Measurements from ENCODE around the gene SUCLG2. TPM values are rescaled to one million over a fixed set of nuclear protein-coding genes. Genes with fewer than 3 reads are reported as not detected.

The SUCLG2 gene
- total RNA-seq, 1 experiment from 2014 or later, result 39.6 TPM

DNA sequence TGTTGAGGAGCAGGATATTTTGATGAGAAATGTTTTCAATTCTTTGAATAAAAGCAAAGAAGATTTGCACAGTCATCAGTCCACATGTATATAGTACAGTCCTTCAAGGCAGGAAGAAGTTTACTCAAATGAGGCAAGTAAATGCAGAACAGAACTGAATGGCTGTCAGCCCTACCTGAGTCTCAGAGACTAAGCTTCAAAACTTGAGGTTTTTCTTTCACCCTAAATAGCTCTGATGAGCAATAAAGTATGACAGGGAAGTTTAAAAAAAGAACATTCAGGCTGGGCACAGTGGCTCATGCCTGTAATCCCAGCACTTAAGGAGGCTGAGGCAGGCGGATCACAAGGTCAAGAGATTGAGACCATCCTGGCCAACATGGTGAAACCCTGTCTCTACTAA is 232.5 kb downstream of the SUCLG2 start:
- H3K4me3 ChIP-seq, result no peak overlapping the region
- no peaks in the 10 kb centered on the region for H3K9me3 ChIP-seq
- DNase-seq, result no peak
- no peaks in the 10 kb centered on the region for H3K27me3 ChIP-seq
- H3K36me3 ChIP-seq, result no peaks in the 10 kb centered on the region

DNA sequence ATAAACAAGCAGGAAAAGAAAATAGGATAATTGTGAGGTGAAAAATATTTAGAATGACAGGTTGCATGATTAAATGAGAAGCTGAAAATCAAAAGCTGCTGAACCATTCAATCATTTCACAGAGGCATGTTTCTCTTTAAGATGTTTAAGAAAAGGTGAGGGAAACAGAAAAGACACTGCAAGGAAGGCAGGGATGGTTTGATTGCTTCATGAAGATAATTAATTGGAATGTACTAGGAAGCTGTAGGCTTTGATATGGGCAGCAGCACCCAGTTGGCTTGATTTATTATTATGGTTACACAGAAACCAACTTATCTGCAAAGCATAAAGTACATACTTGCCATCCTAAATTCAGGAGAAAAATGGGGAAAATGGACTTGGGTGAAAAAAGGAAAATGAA is 234.6 kb downstream of the SUCLG2 start:
- DNase-seq, result no peak
- H3K9me3 ChIP-seq, result no peaks in the 10 kb centered on the region
- H3K4me3 ChIP-seq, result no peak overlapping the region
- H3K27me3 ChIP-seq, result no peaks in the 10 kb centered on the region
- no peaks in the 10 kb centered on the region for H3K36me3 ChIP-seq

DNA sequence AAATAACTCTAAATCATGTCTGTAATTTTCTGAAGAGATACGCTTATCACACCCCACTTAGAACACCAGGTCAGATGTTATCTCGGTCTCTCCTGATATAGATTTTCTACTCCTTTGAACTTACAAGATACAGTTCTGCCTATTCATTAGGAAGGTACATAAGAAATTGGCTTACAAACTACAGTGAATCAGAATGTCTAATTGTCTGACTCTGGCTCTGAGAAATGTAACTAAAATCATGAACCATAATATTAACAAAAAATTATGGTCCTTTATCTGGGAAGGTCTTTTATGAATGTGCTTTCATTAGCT is 235.2 kb downstream of the SUCLG2 start:
- Histone ChIP-seq H3K9me3 (no peaks in the 10 kb centered on the region), H3K36me3 (no peaks in the 10 kb centered on the region), H3K27me3 (no peaks in the 10 kb centered on the region), H3K4me3 (no peak overlapping the region)
- DNase-seq, result no peak

DNA sequence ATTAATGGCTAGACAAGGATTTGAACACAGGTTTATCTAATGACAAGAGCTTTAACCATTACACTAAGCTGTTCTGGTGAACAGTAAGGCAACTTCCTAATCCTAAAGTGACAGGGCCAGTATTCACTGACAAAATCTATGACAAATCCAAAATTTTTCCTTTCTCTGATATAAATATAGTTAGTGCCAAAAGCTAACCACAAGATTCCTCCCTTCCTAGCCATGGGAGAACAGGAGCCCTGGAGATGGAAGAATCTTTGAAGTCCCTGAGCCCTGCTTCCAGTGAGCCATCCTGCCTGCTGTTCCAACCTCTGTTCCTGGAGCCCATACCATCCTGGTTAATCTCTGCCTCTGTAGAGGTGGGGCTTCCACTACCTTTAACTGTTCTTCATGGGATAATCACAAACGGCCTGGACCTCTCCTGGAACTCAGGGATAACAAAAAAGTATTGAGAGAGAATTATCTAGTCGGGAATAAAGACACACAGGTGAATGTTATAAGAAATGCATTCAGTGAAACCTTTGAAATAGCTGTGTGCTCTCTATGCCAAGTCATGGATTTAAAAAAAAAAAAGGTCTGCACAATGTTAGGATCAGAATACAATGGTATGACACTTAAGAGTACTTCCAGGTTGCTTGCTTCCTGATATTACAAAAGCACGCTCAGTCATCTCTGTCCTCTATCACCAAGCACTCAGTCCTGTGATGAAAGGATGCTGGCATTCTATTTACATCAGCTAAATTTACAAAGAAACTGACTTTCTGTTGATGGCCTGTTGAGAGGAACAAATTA is 235.8 kb downstream of the SUCLG2 start:
- no peak for DNase-seq
- no peak overlapping the region for H3K4me3 ChIP-seq
- no peaks in the 10 kb centered on the region for H3K36me3 ChIP-seq
- H3K9me3 ChIP-seq, result no peaks in the 10 kb centered on the region
- no peaks in the 10 kb centered on the region for H3K27me3 ChIP-seq

DNA sequence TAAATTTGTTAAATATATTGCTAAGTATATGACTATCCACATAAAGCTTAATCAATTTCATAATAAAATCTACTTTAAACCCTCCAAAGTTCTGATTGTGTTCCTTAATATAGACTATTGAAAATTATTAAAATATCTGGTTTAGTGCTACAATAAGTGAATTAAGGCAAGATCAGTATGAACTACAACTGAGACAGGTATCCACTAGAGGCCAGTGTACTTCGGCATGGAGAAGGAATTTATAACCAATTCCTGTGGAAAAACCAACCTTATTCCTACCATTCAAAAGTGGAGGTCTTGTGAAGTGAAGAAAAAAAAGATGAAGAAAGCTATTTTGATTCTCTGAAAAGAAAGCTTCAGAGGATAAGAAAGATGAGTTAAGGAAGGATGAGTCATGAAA is 237.7 kb downstream of the SUCLG2 start:
- Histone ChIP-seq H3K4me3 (no peak overlapping the region), H3K9me3 (no peaks in the 10 kb centered on the region), H3K36me3 (no peaks in the 10 kb centered on the region), H3K27me3 (no peaks in the 10 kb centered on the region)
- no peak for DNase-seq

DNA sequence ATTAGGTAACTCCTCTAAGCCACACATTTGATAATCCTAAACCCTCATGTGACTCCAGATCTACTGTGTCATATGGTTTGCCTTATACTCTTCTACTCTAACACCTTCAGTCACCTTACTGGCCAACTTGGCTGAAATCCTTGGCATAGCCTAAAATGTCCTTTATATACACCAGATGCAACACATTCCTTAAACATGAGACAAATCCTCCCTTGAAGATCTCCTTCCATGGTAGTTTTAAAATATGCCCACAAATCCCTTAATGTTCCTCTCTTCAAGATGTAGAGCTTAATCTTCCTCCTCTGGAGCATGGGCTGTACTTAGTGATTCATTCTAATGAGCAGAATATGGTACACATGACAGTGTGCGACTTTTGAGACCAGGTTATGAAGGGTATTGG is 238.9 kb downstream of the SUCLG2 start:
- DNase-seq, result no peak
- Histone ChIP-seq H3K27me3 (no peaks in the 10 kb centered on the region), H3K4me3 (no peak overlapping the region), H3K9me3 (no peaks in the 10 kb centered on the region), H3K36me3 (no peaks in the 10 kb centered on the region)

DNA sequence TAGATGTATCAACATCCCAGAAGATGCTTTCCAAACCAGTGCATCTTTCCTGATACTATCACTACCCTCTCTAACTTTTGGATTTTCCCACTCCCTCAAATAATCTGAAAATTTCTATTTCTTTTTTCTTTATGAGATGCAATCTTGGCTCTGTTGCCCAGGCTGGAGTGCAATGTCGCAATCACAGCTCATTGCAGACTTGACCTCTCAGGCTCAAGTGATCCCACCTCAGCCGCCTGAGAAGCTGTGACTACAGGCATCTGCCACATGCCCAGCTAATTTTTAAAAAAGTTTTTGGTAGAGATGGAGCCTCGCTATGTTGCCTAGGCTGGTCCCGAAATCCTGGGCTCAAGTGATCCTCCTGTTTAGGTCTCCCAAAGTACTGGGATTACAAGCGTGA is 239.7 kb downstream of the SUCLG2 start:
- no peaks in the 10 kb centered on the region for H3K27me3 ChIP-seq

DNA sequence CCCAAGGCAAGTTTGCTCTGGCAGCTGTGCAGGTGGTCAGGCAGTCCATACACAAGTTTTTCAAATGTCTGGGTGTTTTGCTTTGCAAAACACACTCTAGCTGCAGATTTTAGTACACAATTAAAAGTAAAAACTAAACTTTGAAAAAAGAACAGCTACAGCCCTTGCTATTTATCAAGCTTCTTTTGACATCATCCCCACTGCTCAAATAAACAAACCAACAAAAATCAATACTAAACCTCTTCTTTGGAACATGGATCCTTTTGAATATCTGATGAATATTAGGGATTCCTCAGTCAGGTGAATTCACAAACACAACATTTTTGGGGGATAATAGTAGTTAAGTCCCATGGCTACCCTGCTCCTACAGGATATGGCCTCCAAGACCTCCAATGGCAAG is 249.2 kb downstream of the SUCLG2 start:
- no peak for DNase-seq
- no peaks in the 10 kb centered on the region for H3K27me3 ChIP-seq
- no peak overlapping the region for H3K4me3 ChIP-seq
- no peaks in the 10 kb centered on the region for H3K9me3 ChIP-seq
- H3K36me3 ChIP-seq, result no peaks in the 10 kb centered on the region

More for the DNA sequence above, 239.7 kb downstream of the SUCLG2 start:
- Histone ChIP-seq H3K4me3 (no peak overlapping the region), H3K9me3 (no peaks in the 10 kb centered on the region), H3K36me3 (no peaks in the 10 kb centered on the region)
- DNase-seq, result no peak

DNA sequence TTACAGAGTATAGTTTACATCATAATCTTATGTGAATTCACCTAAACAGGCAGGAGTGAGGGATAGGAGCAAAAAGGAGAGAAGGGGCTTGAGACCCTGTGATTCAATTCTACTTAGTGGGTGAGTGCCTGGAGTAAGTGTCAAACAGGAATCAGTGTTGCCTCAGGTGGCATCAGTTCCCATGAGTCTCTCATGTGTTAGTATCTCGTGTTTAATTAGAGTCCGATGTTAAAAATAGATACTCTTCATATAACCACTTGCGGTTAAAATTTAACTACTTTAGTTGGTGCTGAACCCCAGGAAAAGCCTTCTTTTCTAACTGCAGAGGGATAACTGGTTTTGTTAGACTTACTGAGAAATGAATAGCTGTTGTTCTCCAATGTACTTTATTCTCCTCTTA is 251.5 kb downstream of the SUCLG2 start:
- Histone ChIP-seq H3K4me3 (no peak overlapping the region), H3K9me3 (no peaks in the 10 kb centered on the region), H3K27me3 (no peaks in the 10 kb centered on the region), H3K36me3 (peaks cover 3% of the 10 kb centered on the region)
- DNase-seq, result no peak

DNA sequence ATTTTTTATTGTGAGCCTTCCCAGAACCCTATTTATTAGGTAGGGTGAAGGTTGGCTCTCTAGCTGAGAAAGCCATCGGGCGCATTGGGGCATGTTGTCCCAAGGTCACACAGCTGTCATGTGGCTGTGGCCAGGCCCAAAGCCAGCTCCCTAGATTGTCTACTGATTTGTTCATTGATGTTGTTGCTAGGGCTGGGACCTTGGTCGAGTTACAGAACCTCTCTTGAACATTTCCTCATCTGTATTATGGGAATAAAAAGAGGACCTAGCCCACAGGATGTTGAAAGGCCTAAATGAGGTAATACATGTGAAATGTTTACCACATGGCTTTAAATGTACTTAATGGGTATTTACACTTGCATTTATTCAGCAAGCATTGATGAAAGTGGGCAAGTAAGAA is 252.5 kb downstream of the SUCLG2 start:
- Histone ChIP-seq H3K9me3 (no peaks in the 10 kb centered on the region), H3K36me3 (peaks cover 3% of the 10 kb centered on the region), H3K27me3 (no peaks in the 10 kb centered on the region), H3K4me3 (no peak overlapping the region)
- DNase-seq, result no peak

DNA sequence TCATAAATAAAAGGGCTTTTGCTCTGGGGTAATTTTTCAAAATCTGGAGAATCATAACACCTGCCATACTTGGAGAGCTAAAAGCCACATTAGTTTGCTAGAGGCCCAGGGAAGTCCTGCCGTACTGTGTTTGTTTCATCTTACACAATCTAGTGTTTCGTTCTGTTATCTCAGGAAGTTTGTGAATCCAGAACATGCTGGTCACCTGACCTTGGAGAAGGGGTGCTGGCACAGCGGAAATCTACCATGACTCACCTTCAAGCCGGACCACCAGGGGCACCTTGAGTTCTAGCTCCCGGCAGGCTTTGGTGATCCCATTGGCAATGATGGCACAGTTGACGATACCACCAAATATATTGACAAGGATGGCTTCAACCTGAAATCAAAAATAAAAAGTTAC is 253.9 kb downstream of the SUCLG2 start:
- Histone ChIP-seq H3K36me3 (peaks cover 3% of the 10 kb centered on the region), H3K4me3 (no peak overlapping the region), H3K27me3 (no peaks in the 10 kb centered on the region), H3K9me3 (no peaks in the 10 kb centered on the region)
- no peak for DNase-seq

DNA sequence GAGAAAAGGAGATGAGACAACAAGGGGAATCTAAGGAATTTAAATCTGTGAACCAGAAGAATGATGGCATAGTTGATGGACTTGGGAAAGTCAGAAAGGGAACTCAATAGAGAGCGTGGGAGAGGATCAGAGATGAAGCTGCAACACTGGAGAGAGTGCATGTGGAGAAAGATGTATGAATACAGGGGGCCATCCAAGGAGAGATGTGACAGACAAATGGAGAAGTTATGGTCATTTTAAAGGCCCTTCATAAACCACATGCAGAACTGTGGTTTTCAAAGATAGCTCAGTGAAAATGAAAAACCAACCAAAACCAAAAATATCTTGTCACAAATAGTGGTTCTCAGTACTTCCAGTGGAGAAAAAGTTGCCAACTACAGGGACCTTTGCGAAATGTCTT is 265.2 kb downstream of the SUCLG2 start:
- H3K4me3 ChIP-seq, result no peak overlapping the region
- DNase-seq, result no peak
- no peaks in the 10 kb centered on the region for H3K36me3 ChIP-seq
- H3K9me3 ChIP-seq, result no peaks in the 10 kb centered on the region
- no peaks in the 10 kb centered on the region for H3K27me3 ChIP-seq

DNA sequence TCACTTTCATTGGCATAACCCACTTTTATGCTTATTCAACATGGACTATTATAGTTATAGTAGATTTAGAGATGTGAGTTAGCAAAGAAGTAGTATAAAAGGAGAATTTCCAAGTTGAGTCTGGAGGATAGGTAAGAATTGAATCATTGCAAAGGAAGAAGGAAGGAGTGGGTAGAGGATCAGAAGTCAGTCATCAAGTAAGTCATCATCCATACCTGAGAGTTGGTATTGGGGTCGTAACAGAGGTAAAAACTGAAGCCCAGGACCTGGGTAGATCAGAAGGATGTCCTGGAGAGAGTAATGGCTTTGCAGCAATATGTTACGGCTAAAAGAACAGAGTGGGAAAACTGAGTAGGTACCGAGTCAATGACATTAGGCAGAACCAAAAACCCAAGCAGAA is 265.7 kb downstream of the SUCLG2 start:
- DNase-seq, result no peak
- Histone ChIP-seq H3K4me3 (no peak overlapping the region), H3K27me3 (no peaks in the 10 kb centered on the region), H3K36me3 (no peaks in the 10 kb centered on the region), H3K9me3 (no peaks in the 10 kb centered on the region)

DNA sequence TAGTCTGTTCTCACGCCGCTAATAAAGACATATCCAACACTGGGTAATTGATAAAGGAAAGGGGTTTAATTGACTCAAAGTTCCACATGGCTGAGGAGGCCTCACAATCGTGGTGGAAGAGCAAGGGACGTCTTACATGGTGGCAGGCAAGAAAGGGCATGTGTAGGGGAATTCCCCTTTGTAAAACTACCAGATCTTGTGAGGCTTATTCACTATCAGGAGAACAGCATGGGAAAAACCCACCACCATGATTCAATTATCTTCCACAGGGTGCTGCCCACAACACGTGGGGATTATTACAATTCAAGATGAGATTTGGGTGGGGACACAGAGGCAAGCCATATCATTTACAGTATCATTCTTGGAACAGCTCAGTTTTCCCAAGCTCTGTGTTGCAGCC is 268.0 kb downstream of the SUCLG2 start:
- no peak overlapping the region for H3K4me3 ChIP-seq
- no peaks in the 10 kb centered on the region for H3K9me3 ChIP-seq
- no peaks in the 10 kb centered on the region for H3K36me3 ChIP-seq
- H3K27me3 ChIP-seq, result no peaks in the 10 kb centered on the region
- DNase-seq, result no peak

DNA sequence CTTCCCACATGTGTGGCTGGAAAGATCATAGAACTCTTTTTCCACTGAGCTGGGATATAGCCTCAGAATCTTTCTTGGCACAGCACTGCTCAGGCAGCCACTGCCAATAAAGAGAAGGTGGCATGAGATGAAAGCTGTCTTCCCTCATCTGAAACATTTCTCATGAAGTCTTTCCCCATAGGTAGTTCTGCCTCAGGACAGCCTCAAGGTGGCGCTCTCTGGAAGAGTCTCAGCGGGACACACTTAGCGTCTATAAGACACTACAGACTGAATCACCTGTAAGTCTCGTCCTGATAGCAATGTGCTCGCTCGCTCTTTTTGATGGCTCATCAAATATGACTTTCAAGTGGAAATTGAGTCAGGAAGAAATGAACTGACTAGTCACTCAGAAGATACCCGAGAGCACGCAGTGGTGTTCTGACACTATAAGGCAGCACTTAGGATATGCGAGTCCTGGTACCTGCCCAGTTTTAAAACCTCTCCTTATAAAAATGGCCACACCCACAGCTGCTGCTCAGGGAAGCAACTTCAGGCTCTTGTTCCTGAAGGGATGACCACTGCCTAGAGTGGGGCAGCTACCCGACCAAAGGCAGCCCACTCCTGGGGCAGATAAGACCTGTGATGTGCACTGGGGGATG is 269.5 kb downstream of the SUCLG2 start:
- no peaks in the 10 kb centered on the region for H3K36me3 ChIP-seq
- no peaks in the 10 kb centered on the region for H3K9me3 ChIP-seq
- no peaks in the 10 kb centered on the region for H3K27me3 ChIP-seq
- DNase-seq, result no peak
- H3K4me3 ChIP-seq, result no peak overlapping the region

DNA sequence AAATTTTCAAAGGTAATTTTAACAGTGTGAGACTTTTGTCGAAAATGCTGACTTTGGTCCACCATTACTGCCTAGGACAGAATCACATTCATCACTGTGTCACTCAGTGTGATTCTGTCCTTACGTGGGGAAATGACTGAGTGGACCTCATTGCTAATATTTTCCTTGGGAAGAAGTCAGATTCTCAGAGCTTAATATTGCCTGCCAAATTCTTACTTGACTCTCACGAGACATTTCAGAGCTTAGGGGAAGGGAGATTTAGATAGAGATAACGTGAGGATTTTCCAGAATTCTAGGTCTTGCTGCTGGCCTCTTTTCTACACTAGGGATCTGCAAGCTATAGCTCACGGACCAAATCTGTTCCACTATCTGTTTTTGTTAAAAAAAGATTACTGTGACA is 270.4 kb downstream of the SUCLG2 start:
- no peaks in the 10 kb centered on the region for H3K36me3 ChIP-seq
- H3K4me3 ChIP-seq, result no peak overlapping the region
- H3K9me3 ChIP-seq, result no peaks in the 10 kb centered on the region
- no peak for DNase-seq
- H3K27me3 ChIP-seq, result no peaks in the 10 kb centered on the region

DNA sequence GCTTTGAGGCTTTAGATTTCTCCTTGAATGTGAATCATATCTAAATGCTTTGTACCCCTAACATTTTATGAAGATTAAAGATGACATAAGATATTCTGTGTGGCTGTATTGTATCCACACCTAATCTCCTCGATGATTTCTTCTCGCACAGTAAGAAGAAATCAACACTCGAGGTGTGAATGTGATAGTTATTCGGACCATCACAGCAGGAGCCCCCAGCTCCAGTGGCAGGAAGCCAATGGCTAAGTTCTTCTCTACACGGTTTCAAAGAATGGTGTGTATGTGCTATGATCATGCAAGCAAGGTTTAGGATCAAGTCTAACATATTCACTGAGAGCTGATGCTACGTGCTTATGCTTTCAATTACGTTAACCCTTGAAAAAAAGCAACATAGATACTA is 271.0 kb downstream of the SUCLG2 start:
- Histone ChIP-seq H3K36me3 (no peaks in the 10 kb centered on the region), H3K27me3 (no peaks in the 10 kb centered on the region), H3K9me3 (no peaks in the 10 kb centered on the region), H3K4me3 (no peak overlapping the region)
- no peak for DNase-seq

DNA sequence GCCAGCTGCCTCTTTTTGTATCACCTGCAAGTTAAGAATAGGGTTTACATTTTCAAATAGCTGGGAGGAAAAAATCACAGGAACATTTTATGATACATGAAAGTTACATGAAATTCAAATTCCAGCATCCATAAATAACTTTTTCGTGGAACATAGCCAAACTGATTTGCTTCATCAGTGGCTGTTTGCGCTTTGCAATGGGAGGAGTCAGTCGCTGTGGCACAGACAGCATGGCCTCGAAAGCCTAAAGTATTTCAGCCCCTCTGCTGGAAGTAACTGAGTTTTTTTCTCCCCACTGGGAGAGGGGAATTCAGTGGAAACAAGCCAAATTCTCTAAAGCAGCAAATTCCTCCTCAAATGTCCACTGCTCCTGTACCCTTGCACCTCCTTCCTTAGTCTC is 271.9 kb downstream of the SUCLG2 start:
- Histone ChIP-seq H3K4me3 (no peak overlapping the region), H3K9me3 (no peaks in the 10 kb centered on the region), H3K36me3 (no peaks in the 10 kb centered on the region), H3K27me3 (no peaks in the 10 kb centered on the region)
- no peak for DNase-seq

All from MG63 (cell line).